Endothelial cell of umbilical vein (primary cell): ENCODE measurements around the gene MAB21L2. TPM values are rescaled to one million over a fixed set of nuclear protein-coding genes. Genes with fewer than 3 reads are reported as not detected.

ENCODE experiments used
- BruUV-seq: library from RNA; stranded (reverse); fragments of 400-500 nt; replicated peaks from 2 replicates; lab custom pipeline; 2021; lab: Mats Ljungman, UMichigan
- CTCF ChIA-PET: fragments of 300-600, 350-600 bp; sonication (Branson Sonifier 250); formaldehyde crosslinking; loops from one replicate; lab custom pipeline; 2021; ENCODE audit warnings: antibody characterized with exemption, inconsistent platforms; lab: Charles Lee
- POLR2A ChIA-PET: fragments of 300-600, 350-600 bp; sonication (Branson Sonifier 250); formaldehyde crosslinking; loops from one replicate; lab custom pipeline; 2021; ENCODE audit warnings: antibody characterized with exemption, inconsistent platforms; lab: Charles Lee
- DNase-seq: peaks from one replicate; pipeline ENCODE4 v3.0.0-alpha.2; 2011; ENCODE audit warnings: low read depth, low spot score
- FAIRE-seq: peaks from 2 replicates; lab custom pipeline; 2011; peaks lifted over from hg19 to GRCh38; lab: Jason Lieb, UNC
- H2AFZ ChIP-seq: 2 replicates; pipeline ENCODE4 v1.6.0; 2012; ENCODE audit warnings: low read depth, low read length, control low read depth, inconsistent platforms
- H3K27ac ChIP-seq: 2 replicates; pipeline ENCODE4 v1.5.1; 2011; ENCODE audit warnings: low read depth, mild to moderate bottlenecking, control low read depth, low read length, moderate library complexity; ENCODE audit not compliant: insufficient read depth
- H3K27me3 ChIP-seq, 2 experiments: 2 replicates each; pipeline versions ENCODE4 v1.6.0 to v1.6.1; 2011; ENCODE audit warnings: low read length in 2 of 2, mixed read lengths in 1 of 2; ENCODE audit not compliant: control insufficient read depth in 2 of 2, insufficient read depth in 2 of 2
- H3K36me3 ChIP-seq, 2 experiments: 2 replicates in 1 of 2; 3 replicates in 1 of 2; pipeline ENCODE4 v1.5.1; 2011; ENCODE audit warnings: low read length in 2 of 2, mild to moderate bottlenecking in 1 of 2, moderate library complexity in 1 of 2; ENCODE audit not compliant: control insufficient read depth in 2 of 2, insufficient read depth in 2 of 2; ENCODE audit errors: extremely low read depth in 1 of 2
- H3K4me1 ChIP-seq: 3 replicates; pipeline ENCODE4 v1.5.1; 2011; ENCODE audit warnings: mild to moderate bottlenecking, low read length; ENCODE audit not compliant: control insufficient read depth, insufficient read depth; ENCODE audit errors: extremely low read depth
- H3K4me2 ChIP-seq: 2 replicates; pipeline ENCODE4 v1.6.1; 2011; ENCODE audit warnings: low read length, control low read depth, mixed read lengths; ENCODE audit not compliant: insufficient read depth
- H3K4me3 ChIP-seq, 3 experiments: fragments of 200-600 bp in 1 of 3; sonication (generic), shearing (Covaris generic) in 1 of 3; replicated peaks in 1 of 3; 2 replicates each; pipeline ENCODE4 v1.5.1; 2011 to 2016; ENCODE audit warnings: control low read depth in 3 of 3, low read length in 3 of 3, mild to moderate bottlenecking in 2 of 3, inconsistent platforms in 1 of 3, low read depth in 1 of 3, moderate library complexity in 1 of 3; ENCODE audit not compliant: insufficient read depth in 1 of 3
- H3K79me2 ChIP-seq: 2 replicates; pipeline ENCODE4 v1.6.0; 2012; ENCODE audit warnings: low read length, inconsistent platforms; ENCODE audit not compliant: control insufficient read depth, insufficient read depth
- H3K9ac ChIP-seq: replicated peaks from 2 replicates; pipeline ENCODE3; 2011; ENCODE audit warnings: low read length, control low read depth; ENCODE audit not compliant: insufficient read depth; ENCODE audit errors: extremely low read depth
- H3K9me1 ChIP-seq: replicated peaks from 3 replicates; pipeline ENCODE4 v1.6.0; 2011; ENCODE audit warnings: mild to moderate bottlenecking, low read length; ENCODE audit not compliant: control insufficient read depth, insufficient read depth; ENCODE audit errors: extremely low read depth
- H3K9me3 ChIP-seq: replicated peaks from 2 replicates; pipeline ENCODE4 v1.5.1; 2012; ENCODE audit warnings: low read length, inconsistent platforms; ENCODE audit not compliant: control insufficient read depth, insufficient read depth
- H4K20me1 ChIP-seq: replicated peaks from 2 replicates; pipeline ENCODE3; 2011; ENCODE audit warnings: mild to moderate bottlenecking, low read length; ENCODE audit not compliant: control insufficient read depth, insufficient read depth; ENCODE audit errors: extremely low read depth
- CTCF ChIP-seq, 2 donors: IDR thresholded peaks; 1 replicate in 1 of 2; 2 replicates in 1 of 2; pipeline ENCODE4 v1.5.1; 2011; ENCODE audit warnings: low read length in 2 of 2, mild to moderate bottlenecking in 2 of 2, moderate library complexity in 2 of 2, control low read depth in 1 of 2, inconsistent platforms in 1 of 2, low read depth in 1 of 2; ENCODE audit not compliant: insufficient read depth in 1 of 2; ENCODE audit errors: extremely low read depth in 1 of 2
- EZH2 ChIP-seq: IDR thresholded peaks from 2 replicates; pipeline ENCODE4 v1.6.1; 2012; ENCODE audit warnings: borderline replicate concordance, low read depth, mild to moderate bottlenecking, moderate library complexity, low read length, inconsistent platforms; ENCODE audit not compliant: severe bottlenecking
- FOS ChIP-seq: IDR thresholded peaks from 2 replicates; pipeline ENCODE4 v1.6.1; 2011; ENCODE audit warnings: mild to moderate bottlenecking, low read length, moderate library complexity, borderline replicate concordance; ENCODE audit not compliant: insufficient read depth
- GATA2 ChIP-seq: IDR thresholded peaks from 2 replicates; pipeline ENCODE4 v1.7.0; 2011; ENCODE audit warnings: low read depth, mild to moderate bottlenecking, moderate library complexity, mixed read lengths, low read length; ENCODE audit not compliant: insufficient read length, insufficient read depth
- JUN ChIP-seq: IDR thresholded peaks from 2 replicates; pipeline ENCODE4 v1.6.1; 2011; ENCODE audit warnings: borderline replicate concordance, low read depth; ENCODE audit not compliant: insufficient read length, insufficient read depth
- MAX ChIP-seq: IDR thresholded peaks from 2 replicates; pipeline ENCODE4 v1.6.1; 2011; ENCODE audit not compliant: insufficient read depth, insufficient read length
- MYC ChIP-seq: IDR thresholded peaks from one replicate; pipeline ENCODE4 v1.6.1; 2011; ENCODE audit warnings: mild to moderate bottlenecking, low read depth, low read length
- POLR2A ChIP-seq: IDR thresholded peaks from 2 replicates; pipeline ENCODE4 v1.6.1; 2012; ENCODE audit warnings: low read depth, mild to moderate bottlenecking, control low read depth, low read length
- POLR2AphosphoS5 ChIP-seq: IDR thresholded peaks from 2 replicates; pipeline ENCODE4 v1.6.1; 2012; ENCODE audit warnings: low read depth, mild to moderate bottlenecking, control low read depth, low read length, moderate library complexity; ENCODE audit not compliant: insufficient read depth
- dilution Hi-C: fragments of 300-500 bp; cut with MboI; formaldehyde crosslinking; loops from one replicate; pipeline ENCODE4 v1.15.0; 2019; ENCODE audit warnings: low sequenced_read_pairs; ENCODE audit not compliant: extremely low pct_ligation_motif_present
- intact Hi-C: fragments of 100-400 bp; cut with micrococcal nuclease; formaldehyde crosslinking; loops from one replicate; pipeline ENCODE4 v1.10.0; 2022
- polyA plus RNA-seq, 4 experiments: library from polyadenylated mRNA; depleted of rRNA in 3 of 4; stranded (reverse) in 3 of 4; unstranded in 1 of 4; fragments of >200 nt; gene quantifications; 2 replicates each; pipeline versions ENCODE4 v1.2.1 to v1.2.3, GENCODE V29; 2011 to 2012; ENCODE audit warnings: missing spikeins in 1 of 4
- total RNA-seq: library from RNA; stranded (reverse); gene quantifications from 2 replicates; pipeline ENCODE4 v1.2.3, GENCODE V29; 2021

Gene MAB21L2
- total and polyA plus RNA-seq, 2 donors (not counting 3 experiments of a cell fraction or from before 2014, with no cell fraction given): not detected

GRCh38 chr4:150632639-150633038, 50.7 kb downstream of the MAB21L2 start:
- dilution Hi-C loops (no loop called here), intact Hi-C loops (no loop called here)
- TF ChIP-seq GATA2 (no peak), JUN (no peak), POLR2AphosphoS5 (no peak), MAX (no peak), MYC (no peak), EZH2 (no peak), CTCF (IDR thresholded peaks at IDR 0.05; ENCODE audit: extremely low read depth in 1 of 2, insufficient read depth in 1 of 2, low read depth in 1 of 2, low read length in 2 of 2) (no peak), FOS (no peak), POLR2A (no peak)
- no TSS peak for BruUV-seq
- no peaks in the 10 kb centered on the region for H4K20me1 ChIP-seq
- no peaks in the 10 kb centered on the region for H3K4me1 ChIP-seq
- ChIA-PET POLR2A (no interaction called here), CTCF (no interaction called here)
- DNase-seq: no peak
- no peak for FAIRE-seq
- H3K79me2 ChIP-seq: no peaks in the 10 kb centered on the region
- no peaks in the 10 kb centered on the region for H3K27me3 ChIP-seq
- H3K9me3 ChIP-seq: no peaks in the 10 kb centered on the region
- H3K4me3 ChIP-seq: no peak overlapping the region
- H3K9ac ChIP-seq: no peak overlapping the region
- no peaks in the 10 kb centered on the region for H3K36me3 ChIP-seq
- H2AFZ ChIP-seq: no peak overlapping the region
- no peak overlapping the region for H3K27ac ChIP-seq
- no peaks in the 10 kb centered on the region for H3K9me1 ChIP-seq
- H3K4me2 ChIP-seq: no peak overlapping the region
